NCI-H1694 treated with DMSO at 0.1 percent for 48 hours (cell line): Measurements from ENCODE around the gene CUTC.
"Not testable (repeated sequence)": the region's sequence is repeated elsewhere in the genome, so short reads cannot be mapped to it uniquely, and the experiment has no call there.

ENCODE experiments used
- DNase-seq: peaks from one replicate; lab custom pipeline; 2025; lab: John Stamatoyannopoulos, UW

CUTC gene

GRCh38 chr10:99732033-99732842 is at the start of gene CUTC, which contains the start of gene COX15:
CUTC (plus strand) TSS chr10:99732234; CDS start chr10:99732349, 115 bp downstream.
COX15 (minus strand) TSS chr10:99732127; CDS start chr10:99732049, 78 bp downstream.
- DNase-seq, result peak; percentile 89

- no peak for DNase-seq
Observed at GRCh38 chr10:99682752-99683151, 49.3 kb upstream of the CUTC start.

GRCh38 chr10:99685597-99685967 is 46.5 kb upstream of the CUTC start:
- no peak for DNase-seq

GRCh38 chr10:99689461-99689860 is 42.6 kb upstream of the CUTC start:
- DNase-seq, result no peak

- no peak for DNase-seq
Observed at GRCh38 chr10:99693933-99694583, 38.0 kb upstream of the CUTC start.

GRCh38 chr10:99695761-99696160 is 36.3 kb upstream of the CUTC start:
- no peak for DNase-seq

- no peak for DNase-seq
Observed at GRCh38 chr10:99698504-99699080, 33.4 kb upstream of the CUTC start.

- no peak for DNase-seq
Observed at GRCh38 chr10:99700649-99701048, 31.4 kb upstream of the CUTC start.

GRCh38 chr10:99708428-99709012 is 23.5 kb upstream of the CUTC start:
- DNase-seq, result no peak

- no peak for DNase-seq
Observed at GRCh38 chr10:99709480-99710229, 22.4 kb upstream of the CUTC start.

- peak; percentile 35 for DNase-seq
Observed at GRCh38 chr10:99711129-99711719, 20.8 kb upstream of the CUTC start.

GRCh38 chr10:99714446-99714845 is 17.6 kb upstream of the CUTC start:
- no peak for DNase-seq

- DNase-seq, result no peak
Observed at GRCh38 chr10:99720387-99720786, 11.6 kb upstream of the CUTC start.

- DNase-seq, result no peak
Observed at GRCh38 chr10:99730026-99730425, 2.0 kb upstream of the CUTC start.

GRCh38 chr10:99731306-99732032 is 565 bp upstream of the CUTC start:
- DNase-seq, result no peak

GRCh38 chr10:99733366-99733765 is 1.3 kb downstream of the CUTC start:
- no peak for DNase-seq

GRCh38 chr10:99734111-99734510 is 2.1 kb downstream of the CUTC start:
- DNase-seq, result not testable (repeated sequence)

GRCh38 chr10:99740260-99740659 is 8.2 kb downstream of the CUTC start:
- DNase-seq, result no peak

GRCh38 chr10:99740933-99741559 is 9.0 kb downstream of the CUTC start:
- no peak for DNase-seq

GRCh38 chr10:99742254-99742653 is 10.2 kb downstream of the CUTC start:
- DNase-seq, result no peak
